ENCODE measurements around the gene RCSD1.
"Not testable (repeated sequence)": the region's sequence is repeated elsewhere in the genome, so short reads cannot be mapped to it uniquely, and the experiment has no call there.

The RCSD1 gene

DNA sequence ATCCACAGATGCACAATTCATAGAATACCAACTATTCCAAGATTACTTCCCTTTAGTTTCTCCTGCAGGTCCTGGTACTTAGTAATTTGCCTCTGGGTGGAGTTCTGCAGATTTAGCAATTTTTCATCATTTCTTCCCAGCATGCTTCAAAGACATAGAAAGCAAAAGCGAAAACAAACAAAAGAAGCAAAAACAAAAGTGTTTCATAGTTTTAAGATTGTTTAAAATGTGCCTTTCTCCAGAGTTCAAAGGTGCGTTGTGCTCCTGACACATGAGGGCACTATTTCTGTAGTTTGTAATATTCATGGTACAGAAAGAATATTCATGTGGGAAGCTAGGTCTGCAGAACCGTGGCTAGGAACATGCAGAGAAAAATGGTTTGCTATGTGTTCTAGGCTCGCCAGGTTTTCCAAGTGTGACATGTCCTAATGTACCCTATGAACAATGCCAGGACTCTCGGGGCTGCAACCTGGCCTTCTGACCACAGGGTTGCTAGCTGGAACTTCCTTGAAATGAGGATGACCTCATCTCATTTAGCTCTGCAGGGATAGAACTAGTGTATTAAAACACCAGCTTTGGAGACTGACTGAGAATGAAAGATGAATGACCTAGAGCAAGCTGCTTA, 30.0 kb upstream of the RCSD1 start:
- H3K27ac ChIP-seq (ENCODE audit: insufficient read depth, low read length, poor library complexity, severe bottlenecking): no peak overlapping the region
- no peak overlapping the region for H3K4me3 ChIP-seq (ENCODE audit: insufficient read depth, low read depth, low read length, poor library complexity, severe bottlenecking)

GRCh38 chr1:167601442-167602383, 28.3 kb upstream of the RCSD1 start:
- Histone ChIP-seq H3K27ac (ENCODE audit: insufficient read depth, low read length, poor library complexity, severe bottlenecking) (peak overlapping the region; percentile 14), H3K9me3 (ENCODE audit: control insufficient read depth, low read length) (peaks cover 1% of the 10 kb centered on the region), H3K27me3 (replicated peaks; ENCODE audit: control insufficient read depth, insufficient read depth, low read length, poor library complexity, severe bottlenecking) (no peaks in the 10 kb centered on the region), H3K36me3 (ENCODE audit: control insufficient read depth, insufficient read depth, low read length) (no peaks in the 10 kb centered on the region), H3K4me3 (ENCODE audit: insufficient read depth, low read depth, low read length, poor library complexity, severe bottlenecking) (peak overlapping the region; percentile 16), H3K4me1 (ENCODE audit: control insufficient read depth, insufficient read depth, low read length, poor library complexity, severe bottlenecking) (peaks cover 33% of the 10 kb centered on the region)
- DNase-seq: no peak

More for the DNA sequence above, 30.0 kb upstream of the RCSD1 start:
- peaks cover 33% of the 10 kb centered on the region for H3K4me1 ChIP-seq (ENCODE audit: control insufficient read depth, insufficient read depth, low read length, poor library complexity, severe bottlenecking)
- peak in 1 of 3 donors; percentile 8 for DNase-seq
- no peaks in the 10 kb centered on the region for H3K36me3 ChIP-seq (ENCODE audit: control insufficient read depth, insufficient read depth, low read length)
- no peaks in the 10 kb centered on the region for H3K9me3 ChIP-seq (ENCODE audit: control insufficient read depth, low read length)
- H3K27me3 ChIP-seq (replicated peaks; ENCODE audit: control insufficient read depth, insufficient read depth, low read length, poor library complexity, severe bottlenecking): no peaks in the 10 kb centered on the region

DNA sequence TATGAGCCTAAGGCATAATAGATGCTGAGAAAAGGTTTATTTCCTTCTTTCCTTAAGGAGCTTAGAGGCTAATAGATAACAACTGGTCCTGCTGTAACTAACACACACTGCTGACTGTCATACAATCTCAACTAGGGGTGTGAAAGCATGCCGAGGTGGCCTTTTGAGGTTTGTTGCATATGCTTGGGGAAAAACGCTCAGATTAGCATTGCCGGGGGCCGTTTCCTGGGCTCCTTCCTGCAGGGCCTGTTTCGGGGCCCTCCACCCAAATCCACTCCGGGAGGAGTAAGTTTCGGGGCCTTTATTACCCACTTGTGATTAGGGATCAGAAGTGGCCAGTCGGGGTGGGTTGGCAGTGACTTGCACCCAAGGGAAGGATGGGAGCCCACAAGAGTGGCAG, 27.2 kb upstream of the RCSD1 start:
- peaks cover 33% of the 10 kb centered on the region for H3K4me1 ChIP-seq (ENCODE audit: control insufficient read depth, insufficient read depth, low read length, poor library complexity, severe bottlenecking)
- no peak overlapping the region for H3K27ac ChIP-seq (ENCODE audit: insufficient read depth, low read length, poor library complexity, severe bottlenecking)
- H3K4me3 ChIP-seq (ENCODE audit: insufficient read depth, low read depth, low read length, poor library complexity, severe bottlenecking): no peak overlapping the region
- H3K9me3 ChIP-seq (ENCODE audit: control insufficient read depth, low read length): peaks cover 6% of the 10 kb centered on the region
- H3K27me3 ChIP-seq (replicated peaks; ENCODE audit: control insufficient read depth, insufficient read depth, low read length, poor library complexity, severe bottlenecking): no peaks in the 10 kb centered on the region
- DNase-seq: no peak
- no peaks in the 10 kb centered on the region for H3K36me3 ChIP-seq (ENCODE audit: control insufficient read depth, insufficient read depth, low read length)

GRCh38 chr1:167605576-167605975, 24.5 kb upstream of the RCSD1 start:
- peaks cover 28% of the 10 kb centered on the region for H3K4me1 ChIP-seq (ENCODE audit: control insufficient read depth, insufficient read depth, low read length, poor library complexity, severe bottlenecking)
- DNase-seq: no peak
- H3K27me3 ChIP-seq (replicated peaks; ENCODE audit: control insufficient read depth, insufficient read depth, low read length, poor library complexity, severe bottlenecking): no peaks in the 10 kb centered on the region
- no peaks in the 10 kb centered on the region for H3K36me3 ChIP-seq (ENCODE audit: control insufficient read depth, insufficient read depth, low read length)
- H3K9me3 ChIP-seq (ENCODE audit: control insufficient read depth, low read length): peaks cover 6% of the 10 kb centered on the region
- no peak overlapping the region for H3K4me3 ChIP-seq (ENCODE audit: insufficient read depth, low read depth, low read length, poor library complexity, severe bottlenecking)
- H3K27ac ChIP-seq (ENCODE audit: insufficient read depth, low read length, poor library complexity, severe bottlenecking): no peak overlapping the region

DNA sequence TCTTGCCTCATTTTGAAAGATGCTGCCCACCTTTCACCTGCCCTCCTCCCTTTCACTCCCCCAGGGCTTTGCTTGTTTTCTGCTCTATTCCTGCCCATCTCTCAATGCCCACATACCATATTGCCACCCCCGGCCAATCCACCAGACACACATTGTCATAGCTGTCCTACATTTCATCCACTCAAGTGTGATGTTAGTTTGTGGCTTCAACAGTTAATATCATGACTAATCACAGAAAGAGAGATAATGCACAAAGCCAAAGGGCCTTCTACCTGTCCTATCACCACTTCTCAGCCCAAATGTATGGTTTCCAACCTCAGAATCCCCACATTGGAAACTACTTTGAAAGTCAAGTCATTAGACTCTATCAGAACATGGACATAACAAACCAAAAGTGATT, 18.0 kb upstream of the RCSD1 start:
- DNase-seq: no peak
- Histone ChIP-seq H3K27me3 (replicated peaks; ENCODE audit: control insufficient read depth, insufficient read depth, low read length, poor library complexity, severe bottlenecking) (no peaks in the 10 kb centered on the region), H3K4me1 (ENCODE audit: control insufficient read depth, insufficient read depth, low read length, poor library complexity, severe bottlenecking) (peaks cover 8% of the 10 kb centered on the region), H3K27ac (ENCODE audit: insufficient read depth, low read length, poor library complexity, severe bottlenecking) (no peak overlapping the region), H3K9me3 (ENCODE audit: control insufficient read depth, low read length) (peaks cover 2% of the 10 kb centered on the region), H3K36me3 (ENCODE audit: control insufficient read depth, insufficient read depth, low read length) (no peaks in the 10 kb centered on the region), H3K4me3 (ENCODE audit: insufficient read depth, low read depth, low read length, poor library complexity, severe bottlenecking) (no peak overlapping the region)

DNA sequence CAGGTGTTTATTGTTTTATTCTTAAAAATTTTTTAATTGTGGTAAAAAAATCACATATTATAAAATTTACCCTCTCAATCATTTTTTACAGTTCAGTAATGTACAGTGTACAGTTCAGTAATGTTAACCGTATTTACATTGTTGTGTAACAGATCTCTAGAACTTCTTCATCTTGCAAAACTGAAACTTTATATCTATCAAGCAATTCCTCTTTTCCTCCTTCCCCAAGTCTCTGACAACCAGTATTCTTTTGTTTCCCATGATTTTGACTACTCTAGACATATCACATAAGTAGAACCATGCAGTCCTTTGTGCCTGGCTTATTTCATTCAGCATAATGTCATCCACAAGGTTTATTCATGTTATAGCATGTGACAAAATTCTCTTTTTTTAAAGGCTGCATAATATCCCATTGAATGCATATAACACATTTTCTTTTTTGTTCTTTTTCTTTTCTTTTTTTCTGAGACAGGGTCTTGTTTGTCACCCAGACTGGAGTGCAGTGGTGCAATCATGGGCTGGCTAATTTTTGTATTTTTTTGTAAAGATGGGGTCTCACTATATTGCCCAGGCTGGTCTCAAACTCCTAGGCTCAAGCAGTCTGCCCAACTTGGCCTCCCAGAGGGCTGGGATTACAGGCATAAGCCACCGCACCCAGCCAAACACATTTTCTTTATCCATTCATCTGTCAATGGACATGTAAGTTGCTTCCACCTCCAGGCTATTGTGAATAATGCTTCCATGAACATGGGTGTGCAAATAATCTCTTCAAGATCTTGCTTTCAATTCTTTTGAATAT, 17.2 kb upstream of the RCSD1 start:
- Histone ChIP-seq H3K4me3 (ENCODE audit: insufficient read depth, low read depth, low read length, poor library complexity, severe bottlenecking) (no peak overlapping the region), H3K27ac (ENCODE audit: insufficient read depth, low read length, poor library complexity, severe bottlenecking) (no peak overlapping the region), H3K27me3 (replicated peaks; ENCODE audit: control insufficient read depth, insufficient read depth, low read length, poor library complexity, severe bottlenecking) (no peaks in the 10 kb centered on the region), H3K4me1 (ENCODE audit: control insufficient read depth, insufficient read depth, low read length, poor library complexity, severe bottlenecking) (peaks cover 16% of the 10 kb centered on the region), H3K9me3 (ENCODE audit: control insufficient read depth, low read length) (no peaks in the 10 kb centered on the region), H3K36me3 (ENCODE audit: control insufficient read depth, insufficient read depth, low read length) (no peaks in the 10 kb centered on the region)
- no peak for DNase-seq

DNA sequence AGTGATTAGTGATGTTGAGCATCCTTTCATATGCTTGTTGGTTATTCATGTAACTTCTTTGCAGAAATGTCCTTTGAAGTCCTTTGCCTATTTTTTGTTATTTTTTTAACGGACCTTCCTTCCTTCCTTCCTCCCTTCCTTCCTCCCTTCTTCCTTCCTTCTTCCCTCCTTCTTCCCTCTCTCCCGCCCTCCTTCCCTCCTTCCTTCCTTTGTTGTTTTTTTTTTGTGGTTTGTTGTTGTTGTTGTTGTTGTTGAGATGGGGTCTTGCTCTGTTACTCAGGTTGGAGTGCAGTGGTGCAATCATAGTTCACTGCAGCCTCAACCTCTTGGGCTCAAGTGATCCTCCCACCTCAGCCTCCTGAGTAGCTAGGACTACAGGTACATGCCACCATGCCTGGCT, 16.0 kb upstream of the RCSD1 start:
- H3K27ac ChIP-seq (ENCODE audit: insufficient read depth, low read length, poor library complexity, severe bottlenecking); H3K27me3 ChIP-seq (replicated peaks; ENCODE audit: control insufficient read depth, insufficient read depth, low read length, poor library complexity, severe bottlenecking); H3K4me3 ChIP-seq (ENCODE audit: insufficient read depth, low read depth, low read length, poor library complexity, severe bottlenecking); DNase-seq; H3K9me3 ChIP-seq (ENCODE audit: control insufficient read depth, low read length); H3K36me3 ChIP-seq (ENCODE audit: control insufficient read depth, insufficient read depth, low read length): not testable (repeated sequence)
- H3K4me1 ChIP-seq (ENCODE audit: control insufficient read depth, insufficient read depth, low read length, poor library complexity, severe bottlenecking): peaks cover 23% of the 10 kb centered on the region

GRCh38 chr1:167614851-167615250, 15.2 kb upstream of the RCSD1 start:
- no peaks in the 10 kb centered on the region for H3K27me3 ChIP-seq (replicated peaks; ENCODE audit: control insufficient read depth, insufficient read depth, low read length, poor library complexity, severe bottlenecking)
- no peak for DNase-seq
- H3K4me1 ChIP-seq (ENCODE audit: control insufficient read depth, insufficient read depth, low read length, poor library complexity, severe bottlenecking): peaks cover 23% of the 10 kb centered on the region
- no peaks in the 10 kb centered on the region for H3K9me3 ChIP-seq (ENCODE audit: control insufficient read depth, low read length)
- no peak overlapping the region for H3K4me3 ChIP-seq (ENCODE audit: insufficient read depth, low read depth, low read length, poor library complexity, severe bottlenecking)
- no peaks in the 10 kb centered on the region for H3K36me3 ChIP-seq (ENCODE audit: control insufficient read depth, insufficient read depth, low read length)
- no peak overlapping the region for H3K27ac ChIP-seq (ENCODE audit: insufficient read depth, low read length, poor library complexity, severe bottlenecking)

DNA sequence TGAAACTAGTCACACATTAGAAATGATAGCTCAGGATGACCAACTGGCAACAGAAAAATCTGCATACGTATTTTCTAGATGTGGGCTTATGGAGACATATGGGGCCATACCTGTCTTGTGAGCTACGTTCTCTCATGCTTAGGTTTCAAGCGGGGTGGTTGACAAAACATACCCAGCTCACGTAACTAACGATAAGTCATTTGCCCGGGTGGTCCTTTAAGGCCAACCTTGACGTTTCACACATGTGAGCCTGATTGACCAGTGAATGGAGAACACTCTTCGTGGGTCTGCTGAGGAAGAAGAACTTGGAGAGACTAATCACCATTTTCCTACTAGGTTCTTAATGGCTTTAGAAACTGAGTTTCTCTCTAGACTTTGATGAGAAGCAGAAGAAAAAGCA, 13.5 kb upstream of the RCSD1 start:
- Histone ChIP-seq H3K4me1 (ENCODE audit: control insufficient read depth, insufficient read depth, low read length, poor library complexity, severe bottlenecking) (peaks cover 23% of the 10 kb centered on the region), H3K27me3 (replicated peaks; ENCODE audit: control insufficient read depth, insufficient read depth, low read length, poor library complexity, severe bottlenecking) (no peaks in the 10 kb centered on the region), H3K27ac (ENCODE audit: insufficient read depth, low read length, poor library complexity, severe bottlenecking) (no peak overlapping the region), H3K9me3 (ENCODE audit: control insufficient read depth, low read length) (no peaks in the 10 kb centered on the region), H3K4me3 (ENCODE audit: insufficient read depth, low read depth, low read length, poor library complexity, severe bottlenecking) (peak overlapping the region; percentile 26), H3K36me3 (ENCODE audit: control insufficient read depth, insufficient read depth, low read length) (no peaks in the 10 kb centered on the region)
- DNase-seq: no peak
